Measurements from ENCODE around the gene BSN.

Gene BSN

GRCh38 chr3:49671291-49672288, 117.3 kb downstream of the BSN start:
- H3K9me3 ChIP-seq (ENCODE audit: low read length) = no peaks in the 10 kb centered on the region
- H3K9me2 ChIP-seq (ENCODE audit: low read depth, low read length) = no peaks in the 10 kb centered on the region
- no peaks in the 10 kb centered on the region for H3K27me3 ChIP-seq (ENCODE audit: insufficient read depth, low read length)
- H3K36me3 ChIP-seq (ENCODE audit: insufficient read depth, low read length) = peaks cover 10% of the 10 kb centered on the region; the same call in 1 of the 2 replicates
- no peak overlapping the region for H2AFZ ChIP-seq (ENCODE audit: low read length)
- no peak overlapping the region for H3K9ac ChIP-seq (ENCODE audit: low read length)
- H3K79me2 ChIP-seq (ENCODE audit: insufficient read depth, low read length) = no peaks in the 10 kb centered on the region
- no peaks in the 10 kb centered on the region for H4K20me1 ChIP-seq (ENCODE audit: insufficient read depth, low read length)
- TF ChIP-seq CTCF (IDR thresholded peaks at IDR 0.05; ENCODE audit: low read length) = peak; percentile 85
- TF ChIP-seq EZH2 (IDR thresholded peaks at IDR 0.05; ENCODE audit: borderline replicate concordance, low read length) = no peak
- H3K4me2 ChIP-seq (ENCODE audit: low read length) = no peak overlapping the region; the same call in 1 of the 2 replicates
- H3F3A ChIP-seq (ENCODE audit: insufficient read depth, low read length) = no peaks in the 10 kb centered on the region
- peaks cover 20% of the 10 kb centered on the region for H3K4me1 ChIP-seq (ENCODE audit: insufficient read depth, low read length, severe bottlenecking)
- H3K27ac ChIP-seq (ENCODE audit: low read depth, low read length, poor library complexity, severe bottlenecking) = peak overlapping the region; percentile 34
- no peak overlapping the region for H3K4me3 ChIP-seq (ENCODE audit: low read depth, low read length, poor library complexity, severe bottlenecking)

DNA sequence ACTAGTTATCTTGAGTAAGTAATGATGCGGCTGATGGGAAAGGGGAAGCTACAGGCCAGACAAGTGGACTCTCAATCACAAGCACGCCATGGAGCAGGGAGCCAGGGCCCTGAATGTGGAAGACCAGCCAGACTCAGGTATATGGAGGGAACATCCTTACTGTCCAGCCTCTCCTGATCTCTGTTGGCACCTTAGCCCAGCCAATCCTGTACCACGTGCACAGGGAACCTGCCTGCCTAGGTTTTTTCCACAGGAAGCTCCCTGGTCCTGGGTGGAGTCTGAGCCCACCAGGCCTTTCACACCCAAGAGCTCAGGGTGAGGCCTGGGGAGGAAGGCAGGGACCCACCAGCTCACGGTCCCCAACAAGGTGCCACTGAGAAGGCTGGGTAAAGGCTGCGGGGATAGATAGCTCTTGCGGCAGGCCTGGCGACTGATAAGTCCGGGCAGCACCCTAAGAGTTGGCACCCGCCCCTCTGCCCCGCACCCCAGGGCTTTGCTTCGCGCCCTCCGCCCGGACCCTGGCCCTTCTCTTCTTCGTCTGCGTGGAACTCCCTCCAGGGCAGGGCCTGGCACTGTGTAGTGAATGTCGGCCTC, 118.9 kb downstream of the BSN start:
- Histone ChIP-seq H3K4me1 (ENCODE audit: insufficient read depth, low read length, severe bottlenecking) (peaks cover 20% of the 10 kb centered on the region), H3K4me2 (ENCODE audit: low read length) (peak overlapping the region; percentile 78), H3K9me3 (ENCODE audit: low read length) (no peaks in the 10 kb centered on the region), H3K27me3 (ENCODE audit: insufficient read depth, low read length) (no peaks in the 10 kb centered on the region), H3K27ac (ENCODE audit: low read depth, low read length, poor library complexity, severe bottlenecking) (peak overlapping the region; percentile 73), H2AFZ (ENCODE audit: low read length) (no peak overlapping the region), H3K4me3 (ENCODE audit: low read depth, low read length, poor library complexity, severe bottlenecking) (peak overlapping the region; percentile 77), H3K9me2 (ENCODE audit: low read depth, low read length) (no peaks in the 10 kb centered on the region), H3K36me3 (ENCODE audit: insufficient read depth, low read length) (peaks cover 26% of the 10 kb centered on the region), H3K9ac (ENCODE audit: low read length) (peak overlapping the region; percentile 87), H3F3A (ENCODE audit: insufficient read depth, low read length) (no peaks in the 10 kb centered on the region), H4K20me1 (ENCODE audit: insufficient read depth, low read length) (no peaks in the 10 kb centered on the region), H3K79me2 (ENCODE audit: insufficient read depth, low read length) (no peaks in the 10 kb centered on the region)
- TF ChIP-seq EZH2 (IDR thresholded peaks at IDR 0.05; ENCODE audit: borderline replicate concordance, low read length) = no peak
- no peak for TF ChIP-seq CTCF (IDR thresholded peaks at IDR 0.05; ENCODE audit: low read length)

DNA sequence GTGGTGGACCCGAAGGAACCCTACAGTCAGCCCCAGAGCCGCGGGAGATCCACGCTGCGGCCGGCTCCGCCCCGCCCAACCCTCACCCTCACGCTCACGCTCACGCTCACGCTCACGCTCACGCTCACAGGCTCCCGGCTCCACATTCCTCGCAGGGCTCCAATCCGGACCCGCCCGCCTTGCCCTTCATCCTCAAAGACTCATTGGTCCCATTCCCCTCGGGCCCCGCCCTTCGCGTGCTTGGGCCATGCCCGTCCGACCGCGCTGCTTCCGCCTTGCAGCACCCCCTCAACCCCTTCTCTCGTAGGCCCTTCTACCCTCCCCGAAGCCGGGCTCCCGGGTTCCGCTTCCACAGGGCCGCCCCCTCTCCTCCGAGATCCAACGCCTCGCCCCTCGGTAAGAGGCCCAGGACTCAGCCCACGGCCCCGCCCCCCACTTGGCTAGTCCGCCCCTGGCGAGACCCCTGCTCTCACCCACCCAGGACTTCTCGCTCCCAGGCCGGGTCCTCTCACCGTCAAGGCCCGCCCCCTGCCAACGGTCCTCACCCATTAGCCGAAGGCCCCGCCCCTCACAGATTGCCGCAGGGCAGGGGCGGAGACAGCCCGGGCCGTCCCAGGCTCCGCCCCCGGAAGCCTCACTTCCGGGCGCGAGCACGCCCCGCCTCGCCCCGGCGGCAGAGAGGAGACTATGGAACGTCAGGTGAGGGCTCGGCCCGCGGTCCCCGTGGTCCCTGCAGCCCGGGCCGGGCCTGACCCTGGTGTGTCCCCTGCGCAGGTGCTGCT, 119.6 kb downstream of the BSN start, which contains the start of gene APEH:
TSS of gene APEH (plus strand) at position 637 of the 782 bp plus-strand sequence. CDS start at position 688, 51 bp downstream.
- H3K9ac ChIP-seq (ENCODE audit: low read length) = peak within 1 kb of the TSS; percentile 87
- TF ChIP-seq EZH2 (IDR thresholded peaks at IDR 0.05; ENCODE audit: borderline replicate concordance, low read length) (no peak), CTCF (IDR thresholded peaks at IDR 0.05; ENCODE audit: low read length) (no peak)
- H3K27me3 ChIP-seq (ENCODE audit: insufficient read depth, low read length) = no peaks in the 10 kb centered on the region
- H3F3A ChIP-seq (ENCODE audit: insufficient read depth, low read length) = no peaks in the 10 kb centered on the region
- peak within 1 kb of the TSS; percentile 73 for H3K27ac ChIP-seq (ENCODE audit: low read depth, low read length, poor library complexity, severe bottlenecking)
- no peak within 1 kb of the TSS for H2AFZ ChIP-seq (ENCODE audit: low read length)
- H3K4me1 ChIP-seq (ENCODE audit: insufficient read depth, low read length, severe bottlenecking) = peaks cover 20% of the 10 kb centered on the region
- no peaks in the 10 kb centered on the region for H3K79me2 ChIP-seq (ENCODE audit: insufficient read depth, low read length)
- H3K9me3 ChIP-seq (ENCODE audit: low read length) = no peaks in the 10 kb centered on the region
- no peaks in the 10 kb centered on the region for H4K20me1 ChIP-seq (ENCODE audit: insufficient read depth, low read length)
- H3K36me3 ChIP-seq (ENCODE audit: insufficient read depth, low read length) = peaks cover 33% of the 10 kb centered on the region
- H3K4me3 ChIP-seq (ENCODE audit: low read depth, low read length, poor library complexity, severe bottlenecking) = peak within 1 kb of the TSS; percentile 77
- no peaks in the 10 kb centered on the region for H3K9me2 ChIP-seq (ENCODE audit: low read depth, low read length)
- H3K4me2 ChIP-seq (ENCODE audit: low read length) = peak within 1 kb of the TSS; percentile 78

Measured in OCI-LY1 (cell line).